IMR-90 (cell line): ENCODE measurements around the gene TGM2. TPM values are rescaled to one million over a fixed set of nuclear protein-coding genes. Genes with fewer than 3 reads are reported as not detected.

Experiments used
- ATAC-seq: fragments of 200-7000 bp; cut with Tn5 transposase; 2 replicates; pipeline ENCODE4 v1.9.1; 2020; ENCODE audit warnings: low read depth, mild to moderate bottlenecking, moderate library complexity
- BruUV-seq: library from RNA; stranded (reverse); fragments of 400-500 nt; replicated peaks from 2 replicates; lab custom pipeline; 2021; lab: Mats Ljungman, UMichigan
- CTCF ChIA-PET: fragments of 300-600 bp; formaldehyde crosslinking; extraction: SDS; loops from one replicate; lab custom pipeline; 2021; ENCODE audit warnings: antibody characterized with exemption; lab: Yijun Ruan, JAX
- POLR2A ChIA-PET: fragments of 300-600 bp; sonication (Branson Sonifier 250); formaldehyde crosslinking; loops from one replicate; lab custom pipeline; 2022; ENCODE audit warnings: antibody characterized with exemption; ENCODE audit not compliant: unreplicated experiment; lab: Charles Lee
- DNase-seq: peaks from one replicate; pipeline ENCODE4 v3.0.0; 2013
- H2AFZ ChIP-seq: replicated peaks from 2 replicates; pipeline ENCODE3; 2013; ENCODE audit warnings: low read length, mild to moderate bottlenecking; ENCODE audit not compliant: poor library complexity
- H2AK5ac ChIP-seq: 2 replicates; pipeline ENCODE4 v1.6.1; 2013; ENCODE audit warnings: low read depth, low read length, inconsistent platforms
- H2AK9ac ChIP-seq: replicated peaks from 2 replicates; pipeline ENCODE3; 2013; ENCODE audit warnings: mild to moderate bottlenecking, low read depth, low read length, moderate library complexity; ENCODE audit not compliant: poor library complexity
- H2BK120ac ChIP-seq: 2 replicates; pipeline ENCODE4 v1.6.1; 2013; ENCODE audit warnings: low read depth, low read length, inconsistent platforms
- H2BK15ac ChIP-seq: 3 replicates; pipeline ENCODE4 v1.6.1; 2013; ENCODE audit warnings: low read depth, low read length, inconsistent platforms
- H2BK20ac ChIP-seq: 2 replicates; pipeline ENCODE4 v1.6.1; 2013; ENCODE audit warnings: low read depth, mild to moderate bottlenecking, inconsistent platforms, low read length, moderate library complexity
- H2BK5ac ChIP-seq: 2 replicates; pipeline ENCODE4 v1.6.1; 2013; ENCODE audit warnings: mild to moderate bottlenecking, low read depth, low read length, inconsistent platforms; ENCODE audit not compliant: poor library complexity, severe bottlenecking
- H3K14ac ChIP-seq: replicated peaks from 2 replicates; pipeline ENCODE4 v1.6.1; 2013; ENCODE audit warnings: low read depth, low read length, inconsistent platforms
- H3K18ac ChIP-seq: 2 replicates; pipeline ENCODE4 v1.6.1; 2013; ENCODE audit warnings: low read depth, low read length, control low read depth
- H3K23ac ChIP-seq: 2 replicates; pipeline ENCODE4 v1.6.1; 2013; ENCODE audit warnings: low read depth, low read length, inconsistent platforms
- H3K27ac ChIP-seq: 2 replicates; pipeline ENCODE4 v1.5.1; 2013; ENCODE audit warnings: mild to moderate bottlenecking, control low read depth, low read length; ENCODE audit not compliant: insufficient read depth
- H3K27me3 ChIP-seq: 2 replicates; pipeline ENCODE4 v1.6.1; 2013; ENCODE audit warnings: low read length; ENCODE audit not compliant: control insufficient read depth, insufficient read depth
- H3K36me3 ChIP-seq: 2 replicates; pipeline ENCODE4 v1.6.1; 2013; ENCODE audit warnings: low read length, mixed read lengths; ENCODE audit not compliant: control insufficient read depth, insufficient read depth
- H3K4ac ChIP-seq: 2 replicates; pipeline ENCODE4 v1.6.1; 2013; ENCODE audit warnings: low read depth, low read length, inconsistent platforms
- H3K4me1 ChIP-seq: 2 replicates; pipeline ENCODE4 v1.6.1; 2013; ENCODE audit warnings: low read length, mixed read lengths; ENCODE audit not compliant: control insufficient read depth, insufficient read depth
- H3K4me2 ChIP-seq: 2 replicates; pipeline ENCODE4 v1.6.1; 2013; ENCODE audit warnings: low read depth, mild to moderate bottlenecking, control low read depth, low read length, moderate library complexity
- H3K4me3 ChIP-seq: 2 replicates; pipeline ENCODE4 v1.5.1; 2013; ENCODE audit warnings: low read depth, mild to moderate bottlenecking, control low read depth, low read length, moderate library complexity; ENCODE audit not compliant: insufficient read depth
- H3K56ac ChIP-seq: 2 replicates; pipeline ENCODE4 v1.6.1; 2013; ENCODE audit warnings: low read length, inconsistent platforms; ENCODE audit not compliant: insufficient read depth; ENCODE audit errors: extremely low read depth
- H3K79me1 ChIP-seq, 2 experiments: 2 replicates each; pipeline ENCODE4 v1.6.1; 2013; ENCODE audit warnings: low read length in 2 of 2, inconsistent platforms in 1 of 2, low read depth in 1 of 2
- H3K9ac ChIP-seq: 2 replicates; pipeline ENCODE4 v1.6.1; 2013; ENCODE audit warnings: low read depth, low read length, control low read depth
- H3K9me1 ChIP-seq: 2 replicates; pipeline ENCODE4 v1.6.1; 2013; ENCODE audit warnings: low read length, inconsistent platforms; ENCODE audit not compliant: insufficient read depth
- H3K9me3 ChIP-seq: 2 replicates; pipeline ENCODE4 v1.6.1; 2013; ENCODE audit warnings: low read length; ENCODE audit not compliant: control insufficient read depth, insufficient read depth
- H4K20me1 ChIP-seq: 2 replicates; pipeline ENCODE4 v1.6.1; 2013; ENCODE audit warnings: low read length, inconsistent platforms; ENCODE audit not compliant: insufficient read depth
- H4K5ac ChIP-seq: 2 replicates; pipeline ENCODE4 v1.6.1; 2013; ENCODE audit warnings: mild to moderate bottlenecking, low read depth, low read length, control low read depth
- H4K8ac ChIP-seq, 2 experiments: 2 replicates each; pipeline ENCODE4 v1.6.1; 2013; ENCODE audit warnings: low read depth in 2 of 2, low read length in 2 of 2, control low read depth in 1 of 2, inconsistent platforms in 1 of 2
- H4K91ac ChIP-seq: 2 replicates; pipeline ENCODE4 v1.6.1; 2013; ENCODE audit warnings: low read depth, low read length, inconsistent platforms; ENCODE audit not compliant: insufficient read depth
- BHLHE40 ChIP-seq: fragments of 150-350 bp; IDR thresholded peaks from 2 replicates; pipeline ENCODE4 v1.6.1; 2016; ENCODE audit warnings: mild to moderate bottlenecking, low read depth, low read length
- CEBPB ChIP-seq: IDR thresholded peaks from 2 replicates; pipeline ENCODE4 v1.6.1; 2012; ENCODE audit warnings: low read depth, low read length, improper control_type of control experiment
- CHD1 ChIP-seq: IDR thresholded peaks from 2 replicates; pipeline ENCODE4 v1.6.1; 2012; ENCODE audit warnings: low read depth, low read length, improper control_type of control experiment
- FOS ChIP-seq: fragments of 150-350 bp; IDR thresholded peaks from 2 replicates; pipeline ENCODE4 v1.6.1; 2016; ENCODE audit warnings: low read depth, low read length
- MAFK ChIP-seq: IDR thresholded peaks from 2 replicates; pipeline ENCODE4 v1.6.1; 2012; ENCODE audit warnings: low read depth, low read length, improper control_type of control experiment
- MAZ ChIP-seq: IDR thresholded peaks from 2 replicates; pipeline ENCODE4 v1.6.1; 2012; ENCODE audit warnings: low read depth, mild to moderate bottlenecking, low read length, improper control_type of control experiment, moderate library complexity, borderline replicate concordance
- MXI1 ChIP-seq: IDR thresholded peaks from 2 replicates; pipeline ENCODE4 v1.6.1; 2012; ENCODE audit warnings: low read depth, mild to moderate bottlenecking, low read length, moderate library complexity, borderline replicate concordance
- NFE2L2 ChIP-seq: fragments of 150-350 bp; IDR thresholded peaks from 2 replicates; pipeline ENCODE4 v1.6.1; 2016; ENCODE audit warnings: low read depth, mild to moderate bottlenecking, low read length
- POLR2A ChIP-seq: IDR thresholded peaks from 2 replicates; pipeline ENCODE4 v1.6.1; 2012; ENCODE audit warnings: mild to moderate bottlenecking, low read depth, low read length
- RAD21 ChIP-seq: IDR thresholded peaks from 2 replicates; pipeline ENCODE4 v1.6.1; 2012; ENCODE audit warnings: low read length, improper control_type of control experiment
- RCOR1 ChIP-seq: IDR thresholded peaks from 2 replicates; pipeline ENCODE4 v1.6.1; 2012; ENCODE audit warnings: mild to moderate bottlenecking, low read length, improper control_type of control experiment; ENCODE audit not compliant: insufficient replicate concordance
- SMC3 ChIP-seq: fragments of 150-350 bp; IDR thresholded peaks from 2 replicates; pipeline ENCODE4 v1.6.1; 2016; ENCODE audit warnings: low read depth, mild to moderate bottlenecking, antibody characterized with exemption, low read length, moderate library complexity
- WGBS, 2 experiments: methylation state at CpG; one replicate each; pipeline versions ENCODE4 v1.1.5 to v1.1.7; 2013; ENCODE audit warnings: missing lambda C conversion rate in 2 of 2; ENCODE audit not compliant: insufficient read length in 1 of 2; ENCODE audit errors: extremely low coverage in 2 of 2; 5-methylcytosine and 5-hydroxymethylcytosine counted together
- dilution Hi-C: fragments of 300-500 bp; cut with HindIII; formaldehyde crosslinking; loops from one replicate; pipeline ENCODE4 v1.14.3; 2018; ENCODE audit warnings: low sequenced_read_pairs; ENCODE audit not compliant: unreplicated experiment
- in situ Hi-C: fragments of 300-500 bp; cut with MboI; formaldehyde crosslinking; loops from 3 replicates; pipeline ENCODE4 v1.14.3; 2019; ENCODE audit warnings: low sequenced_read_pairs, inconsistent platforms, mixed read lengths
- intact Hi-C: fragments of 100-400 bp; cut with micrococcal nuclease; formaldehyde crosslinking; loops from 2 replicates; pipeline ENCODE4 v1.10.0; 2022
- polyA plus RNA-seq, 3 experiments: library from polyadenylated mRNA; depleted of rRNA; stranded (reverse); fragments of >200 nt; gene quantifications; 2 replicates each; pipeline ENCODE4 v1.2.3, GENCODE V29; 2012; ENCODE audit warnings: low replicate concordance in 1 of 3
- total RNA-seq: library from RNA; depleted of rRNA; stranded (reverse); fragments of >200 nt; gene quantifications from 2 replicates; pipeline ENCODE4 v1.2.3, GENCODE V29; 2012
- TF ChIP-seq, protein P1 (sequence below): fragments of 150-350 bp; IDR thresholded peaks from 2 replicates; pipeline ENCODE4 v1.6.1; 2017; ENCODE audit warnings: mild to moderate bottlenecking, antibody characterized with exemption, low read length, low read depth
- TF ChIP-seq, protein P2 (sequence below): conservative IDR thresholded peaks from 2 replicates; pipeline ENCODE4 v1.5.1; 2012; ENCODE audit warnings: mild to moderate bottlenecking, low read depth, low read length, improper control_type of control experiment
- TF ChIP-seq, protein P3 (sequence below): fragments of 150-350 bp; IDR thresholded peaks from 2 replicates; pipeline ENCODE4 v1.6.1; 2016; ENCODE audit warnings: low read depth, mild to moderate bottlenecking, low read length, moderate library complexity, borderline replicate concordance

The TGM2 gene
- total and polyA plus RNA-seq, 2 of the 4 experiments (the other 2 are of a cell fraction), result 239 to 268 TPM

DNA sequence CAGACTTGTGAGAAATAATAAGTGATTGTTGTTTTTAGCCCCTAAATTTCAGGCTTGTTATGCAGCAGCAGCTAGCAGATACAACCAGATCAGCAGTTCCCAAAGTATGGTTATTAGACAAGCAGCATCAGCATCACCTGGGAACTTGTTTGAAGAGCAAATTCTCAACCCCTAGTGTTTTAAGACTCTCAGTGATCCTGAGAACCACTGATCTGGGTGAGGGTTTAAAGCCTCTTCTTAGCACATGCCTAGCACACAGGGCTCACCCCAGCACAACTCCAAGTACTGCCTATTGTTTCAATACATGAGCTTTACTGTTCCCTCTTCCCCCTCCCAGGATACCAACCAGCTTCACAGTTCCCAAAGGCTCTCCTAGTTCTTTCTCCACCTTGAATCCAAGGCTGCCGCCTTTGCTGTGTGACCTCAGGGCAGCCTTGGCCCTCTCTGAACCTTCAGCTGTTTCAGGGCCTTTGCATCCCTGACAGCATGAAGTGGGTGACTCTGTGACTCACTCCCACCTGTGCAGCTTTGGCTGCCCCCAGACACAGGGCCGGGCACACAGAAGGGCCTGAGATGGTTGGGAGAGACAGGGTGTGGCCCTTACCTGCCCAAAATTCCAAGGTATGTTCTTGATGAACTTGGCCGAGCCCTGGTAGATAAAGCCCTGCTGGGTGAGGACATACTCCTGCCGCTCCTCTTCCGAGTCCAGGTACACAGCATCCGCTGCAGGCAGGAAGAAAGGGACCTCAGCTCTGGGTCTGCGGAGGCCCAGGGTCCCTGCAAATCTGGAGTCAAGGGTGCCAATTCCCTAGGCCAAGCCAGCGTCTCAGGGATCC lies 14.5 kb downstream of the TGM2 start:
- Histone ChIP-seq H3K9ac (no peak overlapping the region), H4K5ac (no peak overlapping the region), H3K14ac (no peak overlapping the region), H4K91ac (no peak overlapping the region), H3K36me3 (peaks cover 66% of the 10 kb centered on the region), H2AK9ac (no peak overlapping the region), H2BK5ac (no peak overlapping the region), H3K4me1 (peaks cover 12% of the 10 kb centered on the region), H2AFZ (no peak overlapping the region), H2AK5ac (peak overlapping the region; percentile 25), H2BK20ac (peak overlapping the region; percentile 5; the same call in 1 of the 2 replicates), H3K79me1 (peaks cover 0 to 37% of the 10 kb centered on the region in 2 experiments; a peak in 2 of 4 replicates), H3K9me3 (no peaks in the 10 kb centered on the region), H3K56ac (no peak overlapping the region), H2BK120ac (no peak overlapping the region), H3K9me1 (peaks cover 12% of the 10 kb centered on the region), H3K4ac (no peak overlapping the region), H3K4me3 (no peak overlapping the region), H4K20me1 (no peaks in the 10 kb centered on the region), H2BK15ac (no peak overlapping the region), H3K27ac (no peak overlapping the region), H3K23ac (no peak overlapping the region), H3K4me2 (no peak overlapping the region), H3K27me3 (no peaks in the 10 kb centered on the region), H3K18ac (no peak overlapping the region), H4K8ac (no peak overlapping the region)
- no TSS peak for BruUV-seq
- DNase-seq (no peak), ATAC-seq (no peak)
- POLR2A ChIA-PET, result no interaction called here
- dilution Hi-C loops, result no loop called here
- intact Hi-C loops, result no loop called here
- CTCF ChIA-PET, result interaction anchor here (0.6 kb wide), 1 partner anchor 421 kb away, joined by 3 read pairs; no protein-coding TSS in a partner anchor
- in situ Hi-C loops, result no loop called here
- WGBS, 2 experiments, result 100% methylated on average over 5 of the region's 8 CpGs; no CpG with 5 or more reads in 1 of the 2 experiments
- no peak for TF ChIP-seq RAD21
- TF ChIP-seq SMC3, result no peak
- TF ChIP-seq BHLHE40, result no peak
- TF ChIP-seq, protein P1, sequence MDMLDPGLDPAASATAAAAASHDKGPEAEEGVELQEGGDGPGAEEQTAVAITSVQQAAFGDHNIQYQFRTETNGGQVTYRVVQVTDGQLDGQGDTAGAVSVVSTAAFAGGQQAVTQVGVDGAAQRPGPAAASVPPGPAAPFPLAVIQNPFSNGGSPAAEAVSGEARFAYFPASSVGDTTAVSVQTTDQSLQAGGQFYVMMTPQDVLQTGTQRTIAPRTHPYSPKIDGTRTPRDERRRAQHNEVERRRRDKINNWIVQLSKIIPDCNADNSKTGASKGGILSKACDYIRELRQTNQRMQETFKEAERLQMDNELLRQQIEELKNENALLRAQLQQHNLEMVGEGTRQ, result no peak
- TF ChIP-seq NFE2L2, result no peak
- TF ChIP-seq MXI1, result no peak
- TF ChIP-seq, protein P2, sequence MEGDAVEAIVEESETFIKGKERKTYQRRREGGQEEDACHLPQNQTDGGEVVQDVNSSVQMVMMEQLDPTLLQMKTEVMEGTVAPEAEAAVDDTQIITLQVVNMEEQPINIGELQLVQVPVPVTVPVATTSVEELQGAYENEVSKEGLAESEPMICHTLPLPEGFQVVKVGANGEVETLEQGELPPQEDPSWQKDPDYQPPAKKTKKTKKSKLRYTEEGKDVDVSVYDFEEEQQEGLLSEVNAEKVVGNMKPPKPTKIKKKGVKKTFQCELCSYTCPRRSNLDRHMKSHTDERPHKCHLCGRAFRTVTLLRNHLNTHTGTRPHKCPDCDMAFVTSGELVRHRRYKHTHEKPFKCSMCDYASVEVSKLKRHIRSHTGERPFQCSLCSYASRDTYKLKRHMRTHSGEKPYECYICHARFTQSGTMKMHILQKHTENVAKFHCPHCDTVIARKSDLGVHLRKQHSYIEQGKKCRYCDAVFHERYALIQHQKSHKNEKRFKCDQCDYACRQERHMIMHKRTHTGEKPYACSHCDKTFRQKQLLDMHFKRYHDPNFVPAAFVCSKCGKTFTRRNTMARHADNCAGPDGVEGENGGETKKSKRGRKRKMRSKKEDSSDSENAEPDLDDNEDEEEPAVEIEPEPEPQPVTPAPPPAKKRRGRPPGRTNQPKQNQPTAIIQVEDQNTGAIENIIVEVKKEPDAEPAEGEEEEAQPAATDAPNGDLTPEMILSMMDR, result no peak
- TF ChIP-seq MAFK, result no peak
- TF ChIP-seq, protein P3, sequence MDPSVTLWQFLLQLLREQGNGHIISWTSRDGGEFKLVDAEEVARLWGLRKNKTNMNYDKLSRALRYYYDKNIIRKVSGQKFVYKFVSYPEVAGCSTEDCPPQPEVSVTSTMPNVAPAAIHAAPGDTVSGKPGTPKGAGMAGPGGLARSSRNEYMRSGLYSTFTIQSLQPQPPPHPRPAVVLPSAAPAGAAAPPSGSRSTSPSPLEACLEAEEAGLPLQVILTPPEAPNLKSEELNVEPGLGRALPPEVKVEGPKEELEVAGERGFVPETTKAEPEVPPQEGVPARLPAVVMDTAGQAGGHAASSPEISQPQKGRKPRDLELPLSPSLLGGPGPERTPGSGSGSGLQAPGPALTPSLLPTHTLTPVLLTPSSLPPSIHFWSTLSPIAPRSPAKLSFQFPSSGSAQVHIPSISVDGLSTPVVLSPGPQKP, result no peak
- TF ChIP-seq RCOR1, result no peak
- TF ChIP-seq CEBPB, result no peak
- no peak for TF ChIP-seq FOS
- no peak for TF ChIP-seq MAZ
- no peak for TF ChIP-seq CHD1
- TF ChIP-seq POLR2A, result no peak
